ENCODE measurements around the gene SGMS1.

GRCh38 chr10:50607356-50607925, 16.3 kb downstream of the SGMS1 start:
- TF ChIP-seq CTCF (IDR thresholded peaks at IDR 0.05 in 8 of 11, conservative IDR thresholded peaks at IDR 0.05 in 3 of 11) = no peak
- no peak for TF ChIP-seq POLR2A (IDR thresholded peaks at IDR 0.05)
